Small intestine (tissue), 7 donors: ENCODE measurements around the gene DOP1B. TPM values are rescaled to one million over a fixed set of nuclear protein-coding genes. Genes with fewer than 3 reads are reported as not detected.
"Not testable (repeated sequence)": the region's sequence is repeated elsewhere in the genome, so short reads cannot be mapped to it uniquely, and the experiment has no call there.

Experiments
- DNase-seq, 2 donors: peaks; one replicate each; pipeline versions ENCODE4 v3.0.0 to v3.0.0-alpha.2; 2013
- FAIRE-seq: peaks from 2 replicates; lab custom pipeline; 2012; peaks lifted over from hg19 to GRCh38; lab: Jason Lieb, UNC
- H3K27ac ChIP-seq, 3 donors: one replicate each; pipeline ENCODE4 v1.5.1; 2013; ENCODE audit warnings: low read length in 2 of 3, mild to moderate bottlenecking in 2 of 3, control low read depth in 1 of 3, inconsistent platforms in 1 of 3, low read depth in 1 of 3, moderate library complexity in 1 of 3
- H3K27me3 ChIP-seq, 3 donors: one replicate each; pipeline ENCODE4 v1.6.1; 2013; ENCODE audit warnings: low read length in 3 of 3, inconsistent platforms in 1 of 3; ENCODE audit not compliant: control insufficient read depth in 3 of 3, insufficient read depth in 3 of 3
- H3K36me3 ChIP-seq, 3 donors: one replicate each; pipeline ENCODE4 v1.6.1; 2013; ENCODE audit warnings: low read length in 3 of 3, inconsistent platforms in 1 of 3, low read depth in 1 of 3, mild to moderate bottlenecking in 1 of 3, moderate library complexity in 1 of 3; ENCODE audit not compliant: control insufficient read depth in 3 of 3, insufficient read depth in 2 of 3
- H3K4me1 ChIP-seq, 3 donors: one replicate each; pipeline ENCODE4 v1.6.1; 2013; ENCODE audit warnings: low read length in 2 of 3, inconsistent platforms in 1 of 3, low read depth in 1 of 3, mild to moderate bottlenecking in 1 of 3, moderate library complexity in 1 of 3; ENCODE audit not compliant: control insufficient read depth in 3 of 3, insufficient read depth in 2 of 3
- H3K4me3 ChIP-seq, 3 donors: one replicate each; pipeline ENCODE4 v1.5.1; 2013; ENCODE audit warnings: low read length in 3 of 3, control low read depth in 1 of 3, inconsistent platforms in 1 of 3, low read depth in 1 of 3, mild to moderate bottlenecking in 1 of 3, moderate library complexity in 1 of 3
- H3K9me3 ChIP-seq, 2 donors: one replicate each; pipeline ENCODE4 v1.6.1; 2013; ENCODE audit warnings: low read depth in 1 of 2, low read length in 1 of 2; ENCODE audit not compliant: control insufficient read depth in 2 of 2, insufficient read depth in 1 of 2
- WGBS, 3 donors: extraction: QIAGEN DNeasy Blood & Tissue Kit; methylation state at CpG; one replicate each; pipeline ENCODE4 v1.1.7; 2013; 5-methylcytosine and 5-hydroxymethylcytosine counted together
- polyA plus RNA-seq, 4 donors: library from polyadenylated mRNA; stranded (reverse) in 3 of 4; unstranded in 1 of 4; fragments of 200-250 nt in 3 of 4; fragments of 120-200 nt in 1 of 4; gene quantifications; one replicate each; pipeline versions ENCODE4 v1.2.1 to v1.2.3, GENCODE V29; 2013
- donor health status: healthy with polysubstance abuse.
- donor health status: control.
- donor health status: control.
- donor health status: Bipolar disorder and iron deficiency.
- donor health status: healthy.

DOP1B gene
- polyA plus RNA-seq, 4 donors = 8.4 to 19.1 (median 11.9) TPM

GRCh38 chr21:36193200-36193599, 36.6 kb downstream of the DOP1B start:
- H3K36me3 ChIP-seq = peaks cover 0 to 3% (median 2%) of the 10 kb centered on the region in 3 donors
- H3K4me1 ChIP-seq = peaks cover 0 to 4% (median 0%) of the 10 kb centered on the region in 3 donors
- 84 to 95% (median 90%) methylated on average over 7 of the region's 7 CpGs for WGBS, 3 donors
- no peak overlapping the region for H3K4me3 ChIP-seq
- no peaks in the 10 kb centered on the region for H3K27me3 ChIP-seq
- no peaks in the 10 kb centered on the region for H3K9me3 ChIP-seq
- DNase-seq (no peak), FAIRE-seq (no peak)
- H3K27ac ChIP-seq = no peak overlapping the region

GRCh38 chr21:36194024-36194423, 37.4 kb downstream of the DOP1B start:
- Histone ChIP-seq H3K9me3 (no peaks in the 10 kb centered on the region), H3K27me3 (no peaks in the 10 kb centered on the region), H3K36me3 (peaks cover 0 to 3% (median 2%) of the 10 kb centered on the region in 3 donors), H3K27ac (no peak overlapping the region), H3K4me3 (no peak overlapping the region), H3K4me1 (peaks cover 0 to 3% (median 0%) of the 10 kb centered on the region in 3 donors)
- DNase-seq = no peak
- no peak for FAIRE-seq
- 76 to 90% (median 78%) methylated on average over 3 of the region's 3 CpGs for WGBS, 3 donors

DNA sequence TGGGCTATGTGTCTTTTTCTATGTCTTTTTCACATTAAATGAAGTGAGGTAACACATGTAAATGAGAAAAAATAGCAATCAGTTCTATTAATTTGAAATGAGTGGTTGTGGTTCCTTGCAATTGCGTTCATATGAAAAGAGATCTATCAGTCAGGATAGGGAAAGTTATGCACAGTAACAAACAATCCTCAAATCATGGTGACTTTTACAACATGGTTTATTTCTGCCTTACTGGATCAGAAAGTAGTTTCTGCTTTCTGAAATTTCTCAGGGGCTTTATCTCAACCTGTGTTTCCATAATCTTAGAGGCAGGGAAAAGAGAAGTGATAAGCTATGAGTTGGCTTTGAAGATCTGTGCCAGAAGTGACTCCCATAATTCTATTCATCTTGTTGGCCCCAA, 39.0 kb downstream of the DOP1B start:
- Histone ChIP-seq H3K27me3 (no peaks in the 10 kb centered on the region), H3K4me3 (no peak overlapping the region), H3K9me3 (no peaks in the 10 kb centered on the region), H3K36me3 (peaks cover 0 to 5% (median 2%) of the 10 kb centered on the region in 3 donors), H3K4me1 (peaks cover 0 to 3% (median 0%) of the 10 kb centered on the region in 3 donors), H3K27ac (no peak overlapping the region)
- DNase-seq = no peak
- WGBS, 3 donors = 91 to 100% (median 95%) methylated on average over 1 of the region's 1 CpG
- FAIRE-seq = no peak

DNA sequence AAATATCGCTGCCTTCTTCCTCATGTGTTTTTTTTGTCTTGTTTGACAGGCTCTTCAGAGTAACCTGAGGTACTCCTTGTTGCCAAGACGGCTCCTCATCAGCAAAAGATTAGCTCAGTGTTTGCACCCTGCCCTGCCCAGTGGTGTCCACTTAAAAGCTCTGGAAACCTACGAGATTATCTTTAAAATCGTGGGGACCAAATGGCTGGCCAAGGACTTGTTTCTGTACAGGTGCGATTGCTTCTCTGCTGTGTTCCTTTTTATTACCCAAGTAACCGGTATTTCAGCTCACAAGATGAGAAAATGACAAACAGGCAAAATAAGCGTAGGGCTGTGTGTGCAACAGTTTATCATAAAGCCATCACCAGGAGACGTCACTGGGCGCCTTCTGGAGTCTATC, 42.4 kb downstream of the DOP1B start:
- no peaks in the 10 kb centered on the region for H3K9me3 ChIP-seq
- H3K36me3 ChIP-seq = peaks cover 0 to 8% (median 0%) of the 10 kb centered on the region in 3 donors
- H3K4me3 ChIP-seq = no peak overlapping the region
- DNase-seq (peak in 1 of 2 donors; percentile 36), FAIRE-seq (no peak)
- peaks cover 0 to 23% (median 3%) of the 10 kb centered on the region in 3 donors for H3K4me1 ChIP-seq
- H3K27me3 ChIP-seq = no peaks in the 10 kb centered on the region
- peak overlapping the region in 1 of 3 donors; percentile 39 for H3K27ac ChIP-seq
- 55 to 72% (median 60%) methylated on average over 9 of the region's 9 CpGs for WGBS, 3 donors

GRCh38 chr21:36199575-36199974, 43.0 kb downstream of the DOP1B start:
- not testable (repeated sequence) for H3K9me3 ChIP-seq, H3K4me3 ChIP-seq, H3K36me3 ChIP-seq, H3K27ac ChIP-seq, H3K27me3 ChIP-seq, DNase-seq, FAIRE-seq
- 66 to 91% (median 74%) methylated on average over 4 to 5 of the region's 5 CpGs for WGBS, 3 donors
- peaks cover 2 to 28% (median 3%) of the 10 kb centered on the region in 3 donors for H3K4me1 ChIP-seq

DNA sequence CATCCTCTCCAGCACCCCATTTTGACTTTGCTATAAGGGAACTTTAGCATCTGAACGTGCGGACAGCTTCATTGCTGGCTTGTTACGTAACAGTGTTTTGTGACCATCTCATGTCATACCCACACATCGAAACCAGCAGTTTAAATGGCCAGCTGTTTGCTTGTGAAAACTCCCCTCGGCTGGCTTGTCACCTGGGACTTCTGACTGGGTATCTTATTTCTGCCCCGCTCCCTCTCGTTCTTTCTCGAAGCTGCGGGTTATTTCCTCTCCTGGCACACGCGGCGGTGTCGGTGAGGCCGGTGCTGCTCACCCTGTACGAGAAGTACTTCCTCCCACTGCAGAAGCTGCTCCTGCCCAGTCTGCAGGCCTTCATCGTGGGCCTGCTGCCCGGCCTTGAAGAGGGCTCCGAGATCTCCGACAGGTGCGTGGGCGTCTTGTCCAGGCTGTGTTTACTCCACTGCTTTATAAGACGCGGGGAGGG, 43.5 kb downstream of the DOP1B start:
- Histone ChIP-seq H3K4me3 (no peak overlapping the region), H3K27me3 (no peaks in the 10 kb centered on the region), H3K9me3 (no peaks in the 10 kb centered on the region), H3K4me1 (peaks cover 2 to 28% (median 3%) of the 10 kb centered on the region in 3 donors), H3K27ac (peak overlapping the region in 1 of 3 donors; percentile 54), H3K36me3 (peaks cover 0 to 10% (median 0%) of the 10 kb centered on the region in 3 donors)
- peak; percentile 87 to 91 for DNase-seq
- 79 to 92% (median 91%) methylated on average over 23 of the region's 23 CpGs for WGBS, 3 donors
- no peak for FAIRE-seq

DNA sequence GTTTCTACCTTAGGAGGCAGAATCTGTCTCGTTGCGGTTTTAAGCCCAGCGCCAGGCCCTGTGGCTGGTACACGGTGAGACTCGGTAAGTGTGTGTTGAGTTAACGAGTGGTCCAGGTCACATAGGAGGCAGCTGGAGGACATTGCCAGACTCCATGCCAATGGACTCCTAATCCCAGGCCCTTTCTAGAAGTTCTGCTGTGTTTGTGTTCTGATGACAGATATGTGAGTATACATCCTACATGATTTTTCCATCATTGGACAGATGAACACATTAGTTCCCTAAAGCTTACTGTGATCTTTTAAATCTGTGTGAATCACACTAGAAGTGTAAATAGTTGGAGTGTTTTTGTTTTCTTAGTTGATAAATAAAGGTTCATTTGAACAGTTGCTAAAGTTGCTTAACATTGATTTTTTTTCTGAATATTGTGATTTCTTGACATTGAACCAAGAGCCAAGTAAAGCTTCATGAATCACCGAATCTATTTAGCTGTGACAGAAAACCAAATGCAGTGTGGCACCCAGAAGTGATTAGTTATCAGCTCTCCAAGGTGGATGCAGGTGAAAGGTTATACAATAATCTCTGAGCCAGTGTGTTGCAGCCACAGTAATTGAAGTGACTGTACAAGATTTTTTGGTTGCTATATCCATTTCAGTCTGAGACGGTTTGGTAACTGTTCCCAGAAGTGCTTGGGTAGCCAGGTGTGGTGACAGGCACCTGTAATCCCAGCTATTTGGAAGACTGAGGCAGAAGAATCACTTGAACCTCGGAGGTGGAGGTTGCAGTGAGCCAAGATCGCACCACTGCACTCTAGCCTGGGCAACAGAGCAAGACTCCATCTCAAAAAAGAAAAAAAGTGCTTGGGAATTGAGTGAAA, 46.3 kb downstream of the DOP1B start:
- no peak overlapping the region for H3K4me3 ChIP-seq
- no peaks in the 10 kb centered on the region for H3K9me3 ChIP-seq
- peak overlapping the region; percentile 67 to 97 (median 91) for H3K27ac ChIP-seq
- H3K36me3 ChIP-seq = peaks cover 0 to 18% (median 0%) of the 10 kb centered on the region in 3 donors
- H3K4me1 ChIP-seq = peaks cover 2 to 28% (median 3%) of the 10 kb centered on the region in 3 donors
- FAIRE-seq (no peak), DNase-seq (peak; percentile 52 to 74)
- H3K27me3 ChIP-seq = no peaks in the 10 kb centered on the region
- 52 to 69% (median 61%) methylated on average over 10 of the region's 10 CpGs for WGBS, 3 donors

GRCh38 chr21:36203603-36203889, 46.9 kb downstream of the DOP1B start:
- no peaks in the 10 kb centered on the region for H3K27me3 ChIP-seq
- peaks cover 2 to 26% (median 3%) of the 10 kb centered on the region in 3 donors for H3K4me1 ChIP-seq
- 0 to 23% (median 7%) methylated on average over 1 of the region's 1 CpG for WGBS, 3 donors
- peak overlapping the region; percentile 60 to 97 (median 91) for H3K27ac ChIP-seq
- no peaks in the 10 kb centered on the region for H3K9me3 ChIP-seq
- H3K36me3 ChIP-seq = peaks cover 0 to 20% (median 0%) of the 10 kb centered on the region in 3 donors
- no peak overlapping the region for H3K4me3 ChIP-seq
- DNase-seq (peak; percentile 75 to 78), FAIRE-seq (no peak)
